GM23248 (cell line): Measurements from ENCODE around the gene SYNE1.

Experiments used
- EZH2 ChIP-seq: fragments of 200-600 bp; sonication (generic); IDR thresholded peaks from 2 replicates; pipeline ENCODE4 v1.6.1; 2018; ENCODE audit warnings: antibody characterized with exemption, mild to moderate bottlenecking; ENCODE audit not compliant: insufficient read depth, poor library complexity, severe bottlenecking
- EZH2phosphoT487 ChIP-seq: fragments of 200-600 bp; sonication (generic); IDR thresholded peaks from 2 replicates; pipeline ENCODE4 v1.6.1; 2018; ENCODE audit warnings: antibody characterized with exemption, moderate library complexity, mild to moderate bottlenecking, low read depth; ENCODE audit not compliant: insufficient read depth

GRCh38 chr6:152441902-152442301 lies 195.3 kb downstream of the SYNE1 start:
- TF ChIP-seq EZH2 (no peak), EZH2phosphoT487 (no peak)
